Mucosa of descending colon (tissue), 3 donors: ENCODE results near the gene STOML2. TPM values are rescaled to one million over a fixed set of nuclear protein-coding genes. Genes with fewer than 3 reads are reported as not detected.

ENCODE experiments used
- ATAC-seq: fragments of 200-7000 bp; cut with Tn5 transposase; one replicate; pipeline ENCODE4 v1.9.1; 2020; ENCODE audit warnings: mild to moderate bottlenecking, moderate library complexity
- DNase-seq, 3 donors: peaks; one replicate each; pipeline ENCODE4 v3.0.0-alpha.2; 2020
- H3K36me3 ChIP-seq: fragments of 200-600 bp; one replicate; pipeline ENCODE4 v1.8.0; 2021; ENCODE audit warnings: low read depth, mild to moderate bottlenecking
- H3K4me1 ChIP-seq: fragments of 200-600 bp; one replicate; pipeline ENCODE4 v1.8.0; 2021; ENCODE audit warnings: low read depth, mild to moderate bottlenecking
- H3K4me3 ChIP-seq: fragments of 200-600 bp; one replicate; pipeline ENCODE4 v1.8.0; 2021; ENCODE audit warnings: mild to moderate bottlenecking
- H3K9me3 ChIP-seq: fragments of 200-600 bp; one replicate; pipeline ENCODE4 v1.8.0; 2021; ENCODE audit warnings: mild to moderate bottlenecking
- CTCF ChIP-seq: fragments of 200-600 bp; IDR thresholded peaks from one replicate; pipeline ENCODE4 v1.8.0; 2022; ENCODE audit warnings: antibody characterized with exemption, mild to moderate bottlenecking
- intact Hi-C, 2 donors: fragments of 100-400 bp; cut with DNase I in 1 of 2; cut with micrococcal nuclease in 1 of 2; formaldehyde crosslinking; loops; one replicate each; pipeline versions ENCODE4 v1.11.0 to v1.11.1; 2022; cut with DNase I, micrococcal nuclease
- total RNA-seq, 3 donors: library from RNA; stranded (reverse); fragmentation: NEBNext Ultra II Directional in 2 of 3; extraction: Animal tissue kit (Norgen Biotek cat#: 25700) in 2 of 3; gene quantifications; one replicate each; pipeline versions ENCODE4 v1.2.1 to v1.2.4, GENCODE V29; 2021 to 2023
- donor health status: DM: no; HTN: no; CAD: no; lungs with moderate emphysema.
- donor health status: DM: no; HTN: no; CAD: no.
- donor health status: DM: no; HTN: yes; CAD: no.

The STOML2 gene
- total RNA-seq, 3 donors from 2014 or later: 96.3 to 109 (median 100) TPM

GRCh38 chr9:35057271-35057620 is 45.7 kb downstream of the STOML2 start:
- DNase-seq (no peak), ATAC-seq (no peak)
- Histone ChIP-seq H3K4me3 (no peak overlapping the region), H3K9me3 (no peaks in the 10 kb centered on the region), H3K4me1 (no peaks in the 10 kb centered on the region), H3K36me3 (peaks cover 50% of the 10 kb centered on the region)
- TF ChIP-seq CTCF: no peak
- intact Hi-C loops: no loop called here

DNA sequence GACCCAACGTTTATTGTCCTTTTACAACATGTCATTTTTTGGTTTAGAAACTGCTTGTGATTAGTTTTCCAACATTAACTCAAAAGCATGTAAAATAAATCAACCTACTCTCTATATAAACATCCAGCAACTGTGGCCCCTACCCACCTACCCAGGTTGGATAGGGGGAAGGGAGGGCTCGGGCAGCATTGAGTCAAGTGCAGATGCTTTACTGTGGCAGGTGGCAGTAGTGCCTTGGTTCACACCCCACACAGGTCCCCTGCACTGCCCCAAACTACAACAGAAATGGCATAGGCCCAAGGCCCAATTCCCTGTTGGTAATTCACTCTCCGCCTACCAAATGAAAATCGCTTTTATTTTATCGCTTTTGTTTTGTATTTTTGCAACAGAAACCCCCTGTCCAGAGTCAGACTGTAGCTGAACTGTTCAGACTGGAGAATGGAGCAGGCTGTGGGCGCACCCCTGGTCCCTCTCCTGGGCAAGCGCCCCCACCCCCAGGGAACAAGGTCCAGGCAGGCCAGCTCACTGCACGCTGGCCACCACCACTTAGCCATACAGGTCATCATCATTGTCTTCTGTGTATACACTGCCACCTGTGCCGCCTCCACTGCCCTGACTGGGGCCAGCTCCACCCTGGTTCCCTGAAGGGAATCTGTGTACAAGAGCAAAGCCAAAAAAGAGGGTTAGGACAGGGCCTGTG is 46.2 kb downstream of the STOML2 start:
- TF ChIP-seq CTCF: no peak
- ATAC-seq: no peak
- H3K36me3 ChIP-seq: peaks cover 45% of the 10 kb centered on the region

DNA sequence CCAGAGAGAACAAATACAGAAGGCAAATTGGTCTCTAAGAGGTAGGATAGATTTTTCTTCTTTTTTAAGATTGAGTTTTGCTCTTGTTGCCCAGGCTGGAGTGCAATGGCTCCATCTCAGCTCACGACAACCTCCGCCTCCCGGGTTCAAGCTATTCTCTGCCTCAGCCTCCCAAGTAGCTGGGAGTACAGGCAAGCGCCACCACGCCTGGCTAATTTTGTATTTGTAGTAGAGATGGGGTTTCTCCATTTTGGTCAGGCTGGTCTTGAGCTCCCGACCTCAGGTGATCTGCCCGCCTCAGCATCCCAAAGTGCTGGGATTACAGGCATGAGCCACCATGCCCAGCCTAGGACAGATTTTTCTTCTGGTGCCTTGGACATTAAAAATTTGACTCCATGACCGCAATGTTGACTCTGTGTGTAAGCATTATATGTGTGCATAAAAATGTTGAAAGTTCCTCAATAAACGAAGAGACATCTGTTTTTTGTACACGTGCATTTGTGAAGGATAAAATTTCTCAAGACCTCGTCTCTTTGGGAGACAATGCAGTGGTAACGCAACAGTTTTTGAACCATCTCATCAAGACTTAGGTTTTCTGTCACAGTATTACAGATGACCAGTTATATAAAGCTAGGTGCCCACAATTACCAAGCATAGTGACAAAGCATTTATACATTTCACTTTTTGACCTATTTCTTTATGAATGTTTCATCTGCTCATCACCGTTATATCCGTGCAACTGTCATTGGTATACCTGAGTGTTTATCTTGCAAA is 47.9 kb downstream of the STOML2 start:
- DNase-seq (no peak), ATAC-seq (no peak)
- Histone ChIP-seq H3K4me1 (no peaks in the 10 kb centered on the region), H3K36me3 (peaks cover 28% of the 10 kb centered on the region), H3K9me3 (no peaks in the 10 kb centered on the region), H3K4me3 (no peak overlapping the region)
- intact Hi-C loops: no loop called here
- TF ChIP-seq CTCF: no peak

More for the DNA sequence above, 46.2 kb downstream of the STOML2 start:
- Histone ChIP-seq H3K4me1 (no peaks in the 10 kb centered on the region), H3K4me3 (no peak overlapping the region), H3K9me3 (no peaks in the 10 kb centered on the region)
- intact Hi-C loops: no loop called here
- DNase-seq: no peak

DNA sequence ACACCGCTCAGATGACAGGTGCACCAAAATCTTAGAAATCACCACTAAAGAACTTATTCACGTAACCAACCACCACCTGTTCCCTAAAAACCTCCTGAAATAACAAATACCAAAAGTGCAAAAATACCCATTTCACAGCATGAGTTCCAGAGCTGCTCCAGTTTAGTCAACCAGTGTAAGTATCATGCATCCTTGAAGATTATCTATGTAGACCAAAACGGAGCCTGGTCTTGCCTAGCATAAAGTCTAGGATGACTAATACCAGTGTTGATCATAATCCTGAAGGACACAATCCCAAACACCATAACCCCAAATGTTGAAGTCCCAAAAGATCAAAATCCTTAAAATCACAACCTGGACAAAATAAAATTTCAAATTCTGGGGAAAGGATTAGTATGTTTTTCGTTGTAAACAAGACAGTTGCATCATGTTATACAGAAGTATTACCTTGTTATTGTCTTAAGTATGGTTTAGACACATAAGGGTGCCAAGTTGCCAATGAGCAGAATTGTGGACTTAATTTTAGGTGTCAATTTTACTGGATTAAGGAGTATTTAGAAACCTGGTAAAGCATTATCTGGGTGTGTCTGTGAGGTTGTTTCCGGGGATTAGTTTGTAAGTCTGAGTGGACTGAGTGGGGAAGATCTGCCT is 48.6 kb downstream of the STOML2 start:
- intact Hi-C loops: no loop called here
- no peak for TF ChIP-seq CTCF
- H3K4me1 ChIP-seq: no peaks in the 10 kb centered on the region
- ATAC-seq (no peak), DNase-seq (no peak)
- peaks cover 25% of the 10 kb centered on the region for H3K36me3 ChIP-seq
- H3K4me3 ChIP-seq: no peak overlapping the region
- no peaks in the 10 kb centered on the region for H3K9me3 ChIP-seq

- intact Hi-C loops: no loop called here
- Histone ChIP-seq H3K36me3 (peaks cover 4% of the 10 kb centered on the region), H3K9me3 (no peaks in the 10 kb centered on the region), H3K4me3 (no peak overlapping the region), H3K4me1 (no peaks in the 10 kb centered on the region)
- peak in 1 of 3 donors; percentile 66 for DNase-seq
- peak; percentile 81 for ATAC-seq
- TF ChIP-seq CTCF: no peak
Observed at GRCh38 chr9:35051069-35051967, 51.6 kb downstream of the STOML2 start.
